Stimulated activated CD8-positive, alpha-beta memory T cell treated with anti-CD3 and anti-CD28 coated beads, Interleukin-7, amount 100 ng/mL, for 4 hours (primary cell): ENCODE measurements around the gene CA12.

Experiments
- DNase-seq, 2 donors: peaks; one replicate each; pipeline ENCODE4 v3.0.0-alpha.2; 2020; ENCODE audit warnings: low read depth in 2 of 2

Gene CA12

GRCh38 chr15:63379492-63380150 is 2.0 kb downstream of the CA12 start:
- DNase-seq: no peak

- DNase-seq: no peak
Measured at GRCh38 chr15:63378946-63379345, 2.7 kb downstream of the CA12 start.

DNA sequence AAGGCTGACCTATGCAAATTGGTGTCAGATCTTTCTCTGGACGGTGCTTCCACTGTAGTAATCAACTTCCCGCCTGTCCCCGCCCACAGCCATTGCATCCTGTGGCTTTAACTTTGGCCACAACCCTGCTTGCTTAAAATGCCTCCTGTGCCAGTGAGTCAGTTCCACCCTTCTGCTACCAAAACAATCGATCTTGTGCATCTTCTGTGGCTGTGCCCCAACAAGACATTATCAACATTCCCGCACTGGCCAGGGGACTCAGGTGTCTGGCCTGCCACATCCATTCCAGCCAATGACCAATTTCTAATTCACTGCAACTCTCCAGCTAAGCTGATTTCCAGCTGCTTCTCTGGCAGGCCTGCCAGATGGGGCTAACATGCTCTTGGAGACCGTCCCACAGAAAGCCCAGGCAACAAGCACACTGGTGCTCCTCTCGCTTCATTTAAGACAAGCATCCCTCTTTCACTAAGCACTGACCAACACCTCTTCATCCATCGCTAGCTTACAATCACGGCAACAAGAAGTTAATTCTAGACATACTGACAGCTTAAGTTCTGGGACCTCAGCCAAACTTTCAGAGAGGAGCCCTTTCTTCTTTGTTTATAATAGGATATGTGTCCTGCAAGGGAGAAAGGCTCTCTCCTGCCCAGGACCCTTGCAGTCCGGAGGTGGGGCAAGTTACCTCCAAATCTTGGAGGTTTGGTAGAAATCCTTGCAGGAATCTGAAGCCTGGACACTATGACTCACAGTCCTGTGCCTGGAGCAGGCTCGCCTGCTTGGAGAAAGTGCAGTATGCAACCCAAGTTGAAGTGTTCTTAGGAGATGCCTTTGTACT is 6.7 kb downstream of the CA12 start:
- no peak for DNase-seq

DNA sequence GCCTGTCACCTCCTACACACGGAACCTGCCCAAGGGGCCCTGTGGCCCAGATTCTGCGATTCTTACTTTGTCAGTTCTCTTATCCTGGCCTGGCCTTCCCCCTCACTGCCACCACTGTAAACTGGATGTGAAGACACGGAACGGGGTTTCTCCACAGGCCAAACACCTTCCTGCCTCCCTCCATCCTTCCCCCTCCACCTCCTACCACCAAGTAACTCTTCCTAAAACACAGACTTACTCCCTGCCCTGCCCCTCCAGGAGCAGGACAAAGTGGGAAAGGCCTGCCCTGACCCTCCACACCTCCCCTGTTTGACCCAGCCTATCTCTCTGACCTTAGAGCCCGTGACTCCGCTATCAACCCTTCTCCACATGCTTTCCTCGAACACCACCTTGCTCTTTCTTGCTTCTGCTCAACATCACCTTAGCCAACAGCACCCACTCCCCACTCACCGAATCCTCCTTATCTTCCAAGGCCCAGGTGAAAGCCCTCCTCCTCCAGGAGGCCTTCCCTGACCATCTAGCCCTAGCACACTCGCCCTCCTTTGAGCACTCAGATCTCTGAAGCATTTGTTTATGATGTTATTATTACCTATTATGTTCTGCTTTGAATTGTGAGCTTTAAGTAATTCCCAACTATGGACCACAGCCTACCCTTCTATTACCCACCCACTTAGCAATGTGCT is 7.6 kb downstream of the CA12 start:
- DNase-seq: no peak

DNA sequence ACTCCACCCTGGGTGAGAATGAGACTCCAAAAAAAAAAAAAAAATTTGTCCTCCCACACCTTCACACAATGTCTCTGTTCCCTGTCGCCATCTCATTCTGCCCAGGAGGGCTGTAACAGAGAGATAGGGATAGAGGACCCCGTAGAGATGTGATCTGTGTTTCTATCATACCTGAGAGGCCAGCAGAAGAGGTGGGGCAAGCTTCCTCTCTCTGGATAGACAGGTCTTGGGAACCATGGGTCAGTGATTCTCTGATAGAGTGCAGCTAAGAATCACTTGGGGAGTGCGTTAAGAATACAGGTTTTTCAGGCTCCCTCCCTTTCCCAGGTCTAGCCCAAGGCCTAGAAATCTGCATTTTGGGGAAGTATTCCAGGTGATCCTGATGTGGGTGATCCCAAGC is 8.3 kb downstream of the CA12 start:
- no peak for DNase-seq

DNA sequence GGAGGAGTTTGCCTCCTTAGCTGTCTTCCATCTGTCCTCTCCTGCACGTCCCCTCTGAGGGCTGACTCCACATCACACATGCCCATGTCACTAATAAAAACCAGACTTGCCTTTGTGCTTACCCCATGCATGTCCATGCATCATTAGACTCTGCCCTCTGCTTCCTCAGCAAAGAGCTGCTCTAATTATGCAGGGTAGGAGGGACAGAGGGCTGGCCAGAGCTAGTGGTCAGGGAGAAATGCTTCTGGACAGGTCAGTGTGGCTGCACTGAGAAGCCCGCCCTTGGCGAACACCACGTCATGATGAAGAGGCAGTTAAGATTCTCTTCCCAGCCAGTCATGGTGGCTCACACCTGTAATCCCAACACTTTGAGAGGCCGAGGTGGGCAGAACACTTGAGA is 8.9 kb downstream of the CA12 start:
- no peak for DNase-seq

GRCh38 chr15:63372018-63372705 is 9.5 kb downstream of the CA12 start:
- no peak for DNase-seq

DNA sequence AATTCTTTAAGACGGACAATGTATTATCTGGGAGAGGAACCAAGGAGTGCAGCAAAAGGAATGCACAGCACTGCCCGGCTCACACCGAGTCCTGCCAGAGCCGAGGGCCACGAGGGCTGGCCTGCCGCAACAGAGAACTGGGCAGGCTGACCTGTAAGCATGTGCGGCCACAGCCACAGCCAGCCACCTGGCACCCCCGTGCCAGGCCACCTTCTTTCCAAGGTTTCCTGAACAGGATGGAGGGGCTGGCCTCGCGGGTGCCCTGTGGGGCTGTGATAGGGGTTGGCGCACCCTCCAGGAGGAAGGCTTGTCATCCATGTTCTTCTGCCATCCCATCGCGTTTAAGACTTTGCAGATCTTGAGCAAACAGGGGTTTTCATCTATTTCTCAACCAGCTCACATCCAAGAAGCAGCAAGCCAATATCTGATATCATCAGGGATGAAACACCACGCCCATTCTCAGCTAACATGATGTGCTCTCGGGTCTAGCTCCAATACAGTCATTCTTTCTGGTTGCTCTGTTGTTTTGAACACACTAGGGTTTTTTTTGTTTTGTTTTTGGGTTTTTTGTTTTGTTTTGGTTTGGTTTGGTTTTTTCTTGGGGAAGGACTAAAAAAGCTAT is 10.2 kb downstream of the CA12 start:
- no peak for DNase-seq

DNA sequence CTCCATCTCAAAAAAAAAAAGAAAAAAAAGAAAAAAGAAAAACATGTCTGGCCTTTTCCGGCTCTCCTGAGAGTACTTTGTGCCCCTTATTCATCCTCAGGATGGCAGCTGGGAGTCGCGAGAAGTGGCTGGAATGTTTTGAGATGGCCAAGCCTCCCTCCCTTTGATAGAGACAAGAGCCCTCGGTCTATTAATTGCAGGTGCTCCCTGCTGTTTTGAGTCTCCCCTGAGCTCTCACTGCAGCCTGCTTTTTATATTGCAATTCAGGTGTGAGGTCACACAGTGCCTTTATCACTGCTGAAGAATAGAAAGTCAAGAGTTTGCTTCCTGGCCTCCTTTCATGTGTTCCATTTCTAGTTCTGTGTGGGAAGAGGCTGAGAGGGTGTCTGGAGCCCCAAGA is 10.9 kb downstream of the CA12 start:
- no peak for DNase-seq

DNA sequence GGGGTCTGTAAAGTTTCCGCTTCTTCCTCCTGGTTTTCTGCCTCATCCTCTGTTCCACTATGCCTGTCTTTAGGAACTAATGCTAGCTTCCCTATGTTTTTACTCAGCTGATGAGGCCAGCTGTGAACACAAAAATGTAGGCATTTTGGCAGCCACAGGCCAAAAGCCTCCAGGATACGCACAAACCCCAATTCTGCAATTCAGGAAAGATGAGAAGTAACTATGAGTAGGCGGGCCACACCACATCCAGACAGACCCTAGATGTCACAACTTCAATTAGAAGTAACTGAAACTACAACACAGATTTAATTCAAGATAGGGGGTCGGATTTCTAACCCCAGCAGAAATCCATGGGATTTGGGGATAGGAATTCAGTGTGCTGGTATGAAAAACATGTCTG is 11.9 kb downstream of the CA12 start:
- no peak for DNase-seq

- DNase-seq: no peak
Measured at GRCh38 chr15:63369296-63369695, 12.3 kb downstream of the CA12 start.

- no peak for DNase-seq
Measured at GRCh38 chr15:63368503-63368902, 13.1 kb downstream of the CA12 start.

DNA sequence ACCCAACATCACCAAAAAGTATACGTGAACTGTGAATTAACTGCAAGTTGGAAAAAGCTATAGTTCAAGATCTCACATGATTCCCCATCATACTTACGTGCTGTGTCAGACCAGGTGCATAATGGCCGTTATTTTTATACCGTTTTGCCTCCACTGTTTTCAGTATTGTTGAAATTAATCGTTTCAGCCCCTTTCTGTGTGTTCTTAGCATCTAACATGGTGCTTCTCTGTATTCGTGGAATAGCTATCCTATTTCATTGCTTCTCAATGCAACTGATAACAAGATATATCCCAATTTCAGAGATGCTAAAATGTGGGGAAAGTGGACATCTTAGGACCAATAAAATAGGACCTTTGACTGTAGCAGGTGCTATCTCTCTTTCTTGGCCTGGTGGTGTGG is 13.7 kb downstream of the CA12 start:
- no peak for DNase-seq

- DNase-seq: no peak
Measured at GRCh38 chr15:63367390-63367789, 14.3 kb downstream of the CA12 start.

GRCh38 chr15:63366451-63366850 is 15.2 kb downstream of the CA12 start:
- no peak for DNase-seq

DNA sequence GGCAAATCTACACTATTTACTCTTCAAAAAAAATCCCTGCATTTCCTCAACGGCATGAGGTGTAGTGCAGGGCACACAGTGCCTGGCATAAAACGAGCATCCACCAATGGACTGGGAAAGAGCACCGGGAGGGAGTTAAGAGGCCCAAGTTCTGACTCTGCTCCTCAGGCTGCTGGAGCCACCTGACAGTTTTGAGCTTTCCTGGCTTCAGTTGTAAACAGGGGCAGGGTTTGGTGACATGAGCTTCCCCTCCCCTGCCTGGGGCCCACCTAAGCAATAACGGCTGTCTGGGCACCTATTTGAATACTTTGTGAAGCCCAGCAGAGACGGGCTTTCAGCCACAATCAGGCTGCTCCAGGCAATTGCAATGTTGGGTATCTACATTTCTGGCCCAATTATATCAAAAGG is 16.4 kb downstream of the CA12 start:
- DNase-seq: no peak

GRCh38 chr15:63364399-63365272 is 17.0 kb downstream of the CA12 start:
- no peak for DNase-seq

DNA sequence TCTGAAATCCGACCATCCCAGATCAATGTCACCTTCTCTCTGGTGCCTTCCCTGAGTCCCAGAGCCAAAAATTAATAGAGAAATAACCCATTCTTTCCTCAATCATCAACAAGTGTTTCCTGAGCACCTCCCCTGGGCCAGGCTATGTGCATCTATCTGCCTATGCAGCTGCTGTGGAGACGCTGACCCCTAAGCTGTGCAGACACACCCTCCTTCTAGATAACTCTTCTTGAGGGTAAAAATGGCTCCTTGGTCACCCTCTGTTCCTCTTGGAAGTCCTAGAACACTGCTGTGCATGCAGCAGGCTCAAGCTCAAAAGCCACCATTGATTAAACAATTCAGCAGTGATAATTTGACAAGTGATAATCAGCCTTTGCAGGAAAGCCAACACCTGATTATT is 18.4 kb downstream of the CA12 start:
- no peak for DNase-seq

DNA sequence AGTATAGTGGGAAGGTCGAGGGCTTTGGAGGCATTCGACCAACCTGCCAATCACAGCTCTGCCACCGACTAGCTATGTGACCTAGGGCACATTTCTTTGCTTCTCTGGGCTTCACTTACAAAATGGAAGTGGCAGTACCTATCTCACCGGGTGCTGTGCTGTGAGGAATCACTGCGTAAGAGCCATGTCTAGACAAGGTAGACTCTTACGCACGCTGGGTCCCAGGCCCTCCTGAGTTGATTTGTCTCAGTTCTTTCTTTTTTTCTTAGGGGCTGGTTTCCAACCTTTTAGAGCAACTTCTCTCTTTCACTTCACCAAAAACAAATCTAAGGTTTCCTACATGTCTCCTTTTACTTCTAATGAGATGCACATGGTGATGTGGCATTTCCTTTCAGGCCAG is 18.8 kb downstream of the CA12 start:
- DNase-seq: no peak

- DNase-seq: no peak
Measured at GRCh38 chr15:63362196-63362595, 19.4 kb downstream of the CA12 start.

DNA sequence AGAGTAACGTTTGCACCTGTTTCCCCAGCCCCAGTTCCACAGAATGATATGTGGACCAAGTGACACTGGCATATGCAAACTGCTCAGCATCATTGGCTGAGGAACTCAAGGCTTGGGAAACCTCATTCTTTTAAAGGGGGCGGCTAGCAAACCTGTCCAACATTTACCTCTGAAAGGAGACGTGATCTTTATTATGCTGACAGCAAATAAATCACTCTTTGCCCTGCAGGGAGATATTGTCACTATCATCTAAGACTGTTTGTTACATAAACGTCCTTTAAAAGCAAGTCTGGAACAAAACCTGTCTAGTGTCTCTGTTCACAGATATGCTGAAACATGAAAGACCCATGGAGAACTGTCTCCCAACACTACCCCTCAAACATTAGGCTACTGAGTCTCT is 21.5 kb downstream of the CA12 start:
- DNase-seq: no peak
